Glutamatergic neuron (in vitro differentiated cells): Measurements from ENCODE around the gene CLEC4F. TPM values are rescaled to one million over a fixed set of nuclear protein-coding genes. Genes with fewer than 3 reads are reported as not detected.
"Not testable (repeated sequence)": the region's sequence is repeated elsewhere in the genome, so short reads cannot be mapped to it uniquely, and the experiment has no call there.

Experiments used
- DNase-seq: peaks from one replicate; pipeline ENCODE4 v3.0.0; 2022
- H3K27ac Mint-ChIP-seq: one replicate; pipeline ENCODE4 v1.8.0; 2020; ENCODE audit warnings: mild to moderate bottlenecking, mixed read lengths, inconsistent platforms; ENCODE audit not compliant: unreplicated experiment
- H3K27me3 Mint-ChIP-seq: one replicate; pipeline ENCODE4 v1.8.0; 2020; ENCODE audit warnings: mild to moderate bottlenecking, moderate library complexity, mixed read lengths, inconsistent platforms; ENCODE audit not compliant: unreplicated experiment
- H3K36me3 Mint-ChIP-seq: one replicate; pipeline ENCODE4 v1.8.0; 2020; ENCODE audit warnings: mild to moderate bottlenecking, mixed read lengths, inconsistent platforms; ENCODE audit not compliant: unreplicated experiment
- H3K4me1 Mint-ChIP-seq: one replicate; pipeline ENCODE4 v1.8.0; 2020; ENCODE audit warnings: mild to moderate bottlenecking, low read depth, mixed read lengths, inconsistent platforms; ENCODE audit not compliant: unreplicated experiment
- H3K4me3 Mint-ChIP-seq: one replicate; pipeline ENCODE4 v1.8.0; 2020; ENCODE audit warnings: mild to moderate bottlenecking, mixed read lengths, inconsistent platforms; ENCODE audit not compliant: unreplicated experiment
- H3K9me3 Mint-ChIP-seq: one replicate; pipeline ENCODE4 v1.8.0; 2020; ENCODE audit warnings: mild to moderate bottlenecking, moderate library complexity, mixed read lengths, inconsistent platforms; ENCODE audit not compliant: unreplicated experiment
- total RNA-seq: library from RNA; stranded (reverse); fragmentation: NEBNext Ultra II Directional; extraction: Animal tissue kit (Norgen Biotek cat#: 25700); gene quantifications from one replicate; pipeline ENCODE4 v1.2.1, GENCODE V29; 2021; ENCODE audit not compliant: unreplicated experiment
- TF ChIP-seq, protein P1 (sequence below): fragments of 200-600 bp; sonication (generic); IDR thresholded peaks from one replicate; pipeline ENCODE4 v1.5.0; 2021; ENCODE audit not compliant: partially characterized antibody, unreplicated experiment

CLEC4F gene
- total RNA-seq, 1 donor from 2014 or later: 0.66 TPM

GRCh38 chr2:70806013-70806412, 14.4 kb downstream of the CLEC4F start:
- H3K36me3 Mint-ChIP-seq: no peaks in the 10 kb centered on the region
- TF ChIP-seq, protein P1, sequence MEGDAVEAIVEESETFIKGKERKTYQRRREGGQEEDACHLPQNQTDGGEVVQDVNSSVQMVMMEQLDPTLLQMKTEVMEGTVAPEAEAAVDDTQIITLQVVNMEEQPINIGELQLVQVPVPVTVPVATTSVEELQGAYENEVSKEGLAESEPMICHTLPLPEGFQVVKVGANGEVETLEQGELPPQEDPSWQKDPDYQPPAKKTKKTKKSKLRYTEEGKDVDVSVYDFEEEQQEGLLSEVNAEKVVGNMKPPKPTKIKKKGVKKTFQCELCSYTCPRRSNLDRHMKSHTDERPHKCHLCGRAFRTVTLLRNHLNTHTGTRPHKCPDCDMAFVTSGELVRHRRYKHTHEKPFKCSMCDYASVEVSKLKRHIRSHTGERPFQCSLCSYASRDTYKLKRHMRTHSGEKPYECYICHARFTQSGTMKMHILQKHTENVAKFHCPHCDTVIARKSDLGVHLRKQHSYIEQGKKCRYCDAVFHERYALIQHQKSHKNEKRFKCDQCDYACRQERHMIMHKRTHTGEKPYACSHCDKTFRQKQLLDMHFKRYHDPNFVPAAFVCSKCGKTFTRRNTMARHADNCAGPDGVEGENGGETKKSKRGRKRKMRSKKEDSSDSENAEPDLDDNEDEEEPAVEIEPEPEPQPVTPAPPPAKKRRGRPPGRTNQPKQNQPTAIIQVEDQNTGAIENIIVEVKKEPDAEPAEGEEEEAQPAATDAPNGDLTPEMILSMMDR: no peak
- DNase-seq: no peak
- H3K9me3 Mint-ChIP-seq: peaks cover 4% of the 10 kb centered on the region
- H3K4me3 Mint-ChIP-seq: no peak overlapping the region
- H3K27me3 Mint-ChIP-seq: peaks cover 6% of the 10 kb centered on the region
- H3K27ac Mint-ChIP-seq: no peak overlapping the region
- peaks cover 8% of the 10 kb centered on the region for H3K4me1 Mint-ChIP-seq

DNA sequence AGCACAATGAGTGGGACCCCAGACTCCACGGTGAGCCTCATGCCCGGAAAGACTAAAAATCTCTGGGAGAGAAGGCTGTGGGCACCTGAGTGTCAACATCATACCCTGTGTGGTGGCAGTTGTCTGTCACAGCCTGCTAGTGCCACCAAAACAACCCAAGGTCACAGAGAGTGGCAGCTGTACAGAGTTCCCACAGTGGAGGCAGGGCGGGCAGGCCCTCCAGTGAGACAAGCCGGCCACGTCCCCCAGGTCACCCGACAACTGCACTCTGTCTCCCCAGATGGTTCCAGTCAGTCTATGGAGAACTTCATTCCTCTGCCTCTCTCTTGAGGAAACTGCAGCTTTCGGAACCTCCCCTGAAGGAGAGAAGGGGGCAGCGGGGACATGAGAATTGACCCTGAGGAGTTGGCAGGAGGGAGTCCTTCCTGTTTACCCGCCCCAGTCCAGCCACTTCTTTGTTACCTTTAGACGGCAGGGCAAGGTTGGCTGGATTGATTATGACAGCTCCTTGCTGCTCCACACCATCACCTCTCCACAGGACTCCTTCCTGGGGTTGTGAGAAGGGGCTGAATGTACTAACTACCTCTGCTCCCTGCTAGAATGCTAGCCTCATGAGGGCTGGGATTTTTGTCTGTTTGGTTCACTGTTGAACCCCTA, 18.7 kb downstream of the CLEC4F start:
- peaks cover 16% of the 10 kb centered on the region for H3K36me3 Mint-ChIP-seq
- TF ChIP-seq, protein P1: no peak
- H3K9me3 Mint-ChIP-seq: peaks cover 5% of the 10 kb centered on the region
- no peaks in the 10 kb centered on the region for H3K4me1 Mint-ChIP-seq
- peaks cover 3% of the 10 kb centered on the region for H3K27me3 Mint-ChIP-seq
- no peak overlapping the region for H3K27ac Mint-ChIP-seq
- no peak overlapping the region for H3K4me3 Mint-ChIP-seq
- no peak for DNase-seq

DNA sequence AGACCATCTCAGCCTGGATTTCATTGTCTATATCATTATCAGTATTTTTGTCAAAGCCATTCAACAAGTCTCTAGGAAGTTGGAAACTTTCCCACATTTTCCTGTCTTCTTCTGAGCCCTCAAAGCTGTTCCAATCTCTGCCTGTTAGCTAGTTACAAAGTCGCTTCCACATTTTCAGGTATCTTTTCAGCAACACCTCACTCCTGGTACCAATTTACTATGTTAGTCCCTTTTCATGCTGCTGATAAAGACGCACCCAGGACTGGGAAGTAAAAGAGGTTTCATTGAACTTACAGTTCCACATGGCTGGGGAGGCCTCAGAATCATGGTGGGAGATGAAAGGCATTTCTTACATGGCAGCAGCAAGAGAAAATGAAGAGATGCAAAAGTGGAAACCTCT, 20.7 kb downstream of the CLEC4F start:
- H3K27ac Mint-ChIP-seq: no peak overlapping the region
- peaks cover 16% of the 10 kb centered on the region for H3K36me3 Mint-ChIP-seq
- peaks cover 3% of the 10 kb centered on the region for H3K27me3 Mint-ChIP-seq
- TF ChIP-seq, protein P1: no peak
- no peak for DNase-seq
- H3K4me3 Mint-ChIP-seq: no peak overlapping the region
- H3K9me3 Mint-ChIP-seq: peaks cover 5% of the 10 kb centered on the region
- H3K4me1 Mint-ChIP-seq: no peaks in the 10 kb centered on the region

DNA sequence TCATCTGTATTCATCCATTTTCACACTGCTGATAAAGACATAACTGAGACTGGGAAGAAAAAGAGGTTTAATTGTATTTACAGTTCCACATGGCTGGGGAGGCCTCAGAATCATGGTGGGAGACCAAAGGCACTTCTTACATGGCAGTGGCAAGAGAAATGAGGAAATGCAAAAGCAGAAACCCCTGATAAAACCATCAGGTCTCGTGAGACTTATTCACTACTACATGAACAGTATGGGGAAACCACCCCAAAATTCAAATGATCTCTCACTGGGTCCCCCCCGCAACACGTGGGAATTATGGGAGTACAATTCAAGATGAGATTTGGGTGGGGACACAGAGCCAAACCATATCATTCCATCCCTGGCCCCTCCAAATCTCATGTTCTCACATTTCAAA, 22.4 kb downstream of the CLEC4F start:
- not testable (repeated sequence) for H3K4me3 Mint-ChIP-seq, H3K4me1 Mint-ChIP-seq, H3K27ac Mint-ChIP-seq, H3K27me3 Mint-ChIP-seq, DNase-seq, H3K9me3 Mint-ChIP-seq
- H3K36me3 Mint-ChIP-seq: peaks cover 16% of the 10 kb centered on the region

- Mint-ChIP-seq H3K36me3 (peaks cover 16% of the 10 kb centered on the region), H3K4me3 (no peak overlapping the region), H3K4me1 (no peaks in the 10 kb centered on the region), H3K27ac (no peak overlapping the region), H3K9me3 (peaks cover 5% of the 10 kb centered on the region), H3K27me3 (peaks cover 6% of the 10 kb centered on the region)
- DNase-seq: no peak
- TF ChIP-seq, protein P1: no peak
Observed at GRCh38 chr2:70797506-70797905, 22.9 kb downstream of the CLEC4F start.
